Measurements from ENCODE around the gene AKR7A3.

AKR7A3 gene

GRCh38 chr1:19325958-19326747 is 37.6 kb upstream of the AKR7A3 start:
- TF ChIP-seq ZFX (IDR thresholded peaks at IDR 0.05), result no peak
- TF ChIP-seq, protein P1, sequence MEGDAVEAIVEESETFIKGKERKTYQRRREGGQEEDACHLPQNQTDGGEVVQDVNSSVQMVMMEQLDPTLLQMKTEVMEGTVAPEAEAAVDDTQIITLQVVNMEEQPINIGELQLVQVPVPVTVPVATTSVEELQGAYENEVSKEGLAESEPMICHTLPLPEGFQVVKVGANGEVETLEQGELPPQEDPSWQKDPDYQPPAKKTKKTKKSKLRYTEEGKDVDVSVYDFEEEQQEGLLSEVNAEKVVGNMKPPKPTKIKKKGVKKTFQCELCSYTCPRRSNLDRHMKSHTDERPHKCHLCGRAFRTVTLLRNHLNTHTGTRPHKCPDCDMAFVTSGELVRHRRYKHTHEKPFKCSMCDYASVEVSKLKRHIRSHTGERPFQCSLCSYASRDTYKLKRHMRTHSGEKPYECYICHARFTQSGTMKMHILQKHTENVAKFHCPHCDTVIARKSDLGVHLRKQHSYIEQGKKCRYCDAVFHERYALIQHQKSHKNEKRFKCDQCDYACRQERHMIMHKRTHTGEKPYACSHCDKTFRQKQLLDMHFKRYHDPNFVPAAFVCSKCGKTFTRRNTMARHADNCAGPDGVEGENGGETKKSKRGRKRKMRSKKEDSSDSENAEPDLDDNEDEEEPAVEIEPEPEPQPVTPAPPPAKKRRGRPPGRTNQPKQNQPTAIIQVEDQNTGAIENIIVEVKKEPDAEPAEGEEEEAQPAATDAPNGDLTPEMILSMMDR (conservative IDR thresholded peaks at IDR 0.05), result no peak
- H3K27ac ChIP-seq, result no peak overlapping the region

DNA sequence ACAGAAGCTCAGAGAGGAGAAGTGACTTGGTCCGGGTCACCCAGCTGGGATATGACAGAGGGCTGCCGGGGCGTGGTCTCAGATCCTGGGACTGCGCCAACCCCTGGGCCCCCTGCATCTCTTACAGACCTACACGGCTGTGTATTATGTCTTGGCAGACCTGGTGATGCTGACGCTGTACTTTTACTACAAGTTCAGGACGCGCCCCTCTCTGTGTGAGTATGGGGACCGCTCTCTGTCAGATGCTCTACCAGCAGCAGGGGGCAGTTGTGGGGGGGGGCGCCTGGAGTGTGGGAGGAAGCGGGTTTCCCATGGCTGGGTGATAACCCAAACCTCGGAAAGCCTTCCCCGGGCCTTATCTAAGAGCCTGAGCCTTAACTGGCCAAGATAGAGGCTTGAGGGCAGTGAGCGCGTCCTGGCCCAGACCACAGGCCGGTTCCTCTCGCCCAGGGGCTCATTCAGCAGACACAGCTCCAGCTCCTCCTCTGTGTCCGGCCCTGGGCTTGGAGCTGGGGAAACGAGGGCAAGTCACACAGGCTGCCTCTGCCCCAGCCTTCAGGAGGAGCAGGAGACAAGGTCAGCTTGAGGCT is 36.9 kb upstream of the AKR7A3 start:
- H3K27ac ChIP-seq, result no peak overlapping the region
- no peak for TF ChIP-seq ZFX (IDR thresholded peaks at IDR 0.05)
- TF ChIP-seq, protein P1 (conservative IDR thresholded peaks at IDR 0.05), result no peak

DNA sequence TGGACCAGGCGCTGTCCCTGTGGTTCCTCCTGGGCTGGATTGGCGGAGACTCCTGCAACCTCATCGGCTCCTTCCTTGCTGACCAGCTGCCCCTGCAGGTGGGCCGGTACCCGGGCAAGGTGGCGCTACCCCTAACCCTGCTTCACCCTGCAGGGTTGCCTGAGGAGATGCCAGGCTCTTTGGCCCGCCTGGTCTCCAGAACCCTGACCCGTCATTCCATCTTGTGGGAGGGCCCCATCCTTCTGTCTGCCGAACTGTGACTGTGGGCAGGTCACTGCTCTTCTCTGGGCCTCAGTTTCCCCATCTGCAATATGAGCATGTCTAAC is 36.1 kb upstream of the AKR7A3 start:
- H3K27ac ChIP-seq, result no peak overlapping the region

DNA sequence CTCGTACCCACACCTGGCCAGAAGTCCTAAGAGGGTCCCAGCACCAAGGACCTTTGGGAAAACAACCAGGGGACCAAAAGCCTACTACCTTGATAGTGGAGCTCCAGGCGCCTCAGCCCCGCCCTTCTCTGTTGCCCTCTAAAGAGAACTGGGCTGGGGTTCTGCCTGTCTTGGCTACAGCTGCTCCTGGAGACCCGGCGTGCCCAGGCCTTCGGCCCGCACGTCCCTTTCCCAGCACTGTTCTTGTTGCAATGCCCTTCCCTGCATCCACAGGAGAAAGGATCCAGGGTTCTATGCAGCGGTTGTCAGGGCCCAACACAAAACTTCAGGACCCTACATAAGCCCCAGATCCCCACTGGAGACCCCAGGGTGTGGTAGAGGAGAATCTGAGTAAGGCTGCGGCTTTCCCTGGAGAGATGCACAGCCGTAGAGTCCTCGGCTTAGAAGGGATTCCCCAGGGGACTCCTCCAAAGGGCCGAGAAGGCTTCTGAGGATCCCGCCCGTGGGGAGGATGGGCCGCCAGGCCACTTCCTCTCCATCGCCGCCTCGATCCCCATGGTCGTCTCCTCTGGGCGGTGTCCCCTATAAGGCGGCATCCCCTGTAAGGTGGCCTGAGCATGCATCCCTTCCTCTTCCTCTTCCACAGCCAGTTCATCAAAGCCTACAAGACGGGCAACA is 35.6 kb upstream of the AKR7A3 start:
- H3K27ac ChIP-seq, result no peak overlapping the region
- TF ChIP-seq, protein P1 (conservative IDR thresholded peaks at IDR 0.05), result no peak
- TF ChIP-seq ZFX (IDR thresholded peaks at IDR 0.05), result no peak

More for the DNA sequence above, 36.1 kb upstream of the AKR7A3 start:
- TF ChIP-seq ZFX (IDR thresholded peaks at IDR 0.05), result no peak
- TF ChIP-seq, protein P1 (conservative IDR thresholded peaks at IDR 0.05), result no peak

GRCh38 chr1:19322481-19322880 is 33.9 kb upstream of the AKR7A3 start:
- TF ChIP-seq, protein P1 (conservative IDR thresholded peaks at IDR 0.05), result no peak
- no peak for TF ChIP-seq ZFX (IDR thresholded peaks at IDR 0.05)
- H3K27ac ChIP-seq, result no peak overlapping the region

- no peak overlapping the region for H3K27ac ChIP-seq
- TF ChIP-seq, protein P1 (conservative IDR thresholded peaks at IDR 0.05), result no peak
- TF ChIP-seq ZFX (IDR thresholded peaks at IDR 0.05), result no peak
These were observed 32.5 kb upstream of the AKR7A3 start for GRCh38 chr1:19321071-19321470.

- TF ChIP-seq, protein P1 (conservative IDR thresholded peaks at IDR 0.05), result no peak
- TF ChIP-seq ZFX (IDR thresholded peaks at IDR 0.05), result no peak
- H3K27ac ChIP-seq, result no peak overlapping the region
These were observed 30.6 kb upstream of the AKR7A3 start for GRCh38 chr1:19319196-19319595.
